Activated naive CD8-positive, alpha-beta T cell (primary cell): ENCODE results near the gene C10orf62.

Experiments
- H3K27ac Mint-ChIP-seq: one replicate; pipeline ENCODE4 v1.8.0; 2021; ENCODE audit warnings: mixed read lengths
- H3K27me3 Mint-ChIP-seq: one replicate; pipeline ENCODE4 v1.8.0; 2021; ENCODE audit warnings: mixed read lengths
- H3K36me3 Mint-ChIP-seq: one replicate; pipeline ENCODE4 v1.8.0; 2021; ENCODE audit warnings: mixed read lengths
- H3K4me1 Mint-ChIP-seq: one replicate; pipeline ENCODE4 v1.8.0; 2021; ENCODE audit warnings: low read depth, mixed read lengths
- H3K4me3 Mint-ChIP-seq: one replicate; pipeline ENCODE4 v1.8.0; 2021; ENCODE audit warnings: mild to moderate bottlenecking, mixed read lengths
- H3K9me3 Mint-ChIP-seq: one replicate; pipeline ENCODE4 v1.8.0; 2021; ENCODE audit warnings: low read depth, mixed read lengths

Gene C10orf62

GRCh38 chr10:97590748-97591495, 1.4 kb downstream of the C10orf62 start:
- Mint-ChIP-seq H3K9me3 (no peaks in the 10 kb centered on the region), H3K27ac (no peak overlapping the region), H3K36me3 (no peaks in the 10 kb centered on the region), H3K27me3 (no peaks in the 10 kb centered on the region), H3K4me3 (no peak overlapping the region), H3K4me1 (no peaks in the 10 kb centered on the region)

GRCh38 chr10:97593421-97593820, 3.9 kb downstream of the C10orf62 start:
- H3K4me3 Mint-ChIP-seq = no peak overlapping the region
- H3K9me3 Mint-ChIP-seq = no peaks in the 10 kb centered on the region
- no peaks in the 10 kb centered on the region for H3K4me1 Mint-ChIP-seq
- no peaks in the 10 kb centered on the region for H3K27me3 Mint-ChIP-seq
- H3K36me3 Mint-ChIP-seq = no peaks in the 10 kb centered on the region
- H3K27ac Mint-ChIP-seq = no peak overlapping the region

GRCh38 chr10:97596101-97597082, 6.9 kb downstream of the C10orf62 start:
- Mint-ChIP-seq H3K27me3 (no peaks in the 10 kb centered on the region), H3K4me3 (no peak overlapping the region), H3K4me1 (no peaks in the 10 kb centered on the region), H3K9me3 (no peaks in the 10 kb centered on the region), H3K27ac (no peak overlapping the region), H3K36me3 (no peaks in the 10 kb centered on the region)

GRCh38 chr10:97597778-97598177, 8.3 kb downstream of the C10orf62 start:
- Mint-ChIP-seq H3K27me3 (no peaks in the 10 kb centered on the region), H3K27ac (no peak overlapping the region), H3K36me3 (no peaks in the 10 kb centered on the region), H3K4me3 (no peak overlapping the region), H3K4me1 (no peaks in the 10 kb centered on the region), H3K9me3 (no peaks in the 10 kb centered on the region)

- H3K4me3 Mint-ChIP-seq = no peak overlapping the region
- H3K36me3 Mint-ChIP-seq = no peaks in the 10 kb centered on the region
- H3K27ac Mint-ChIP-seq = no peak overlapping the region
- H3K9me3 Mint-ChIP-seq = no peaks in the 10 kb centered on the region
- no peaks in the 10 kb centered on the region for H3K27me3 Mint-ChIP-seq
- no peaks in the 10 kb centered on the region for H3K4me1 Mint-ChIP-seq
These were observed 9.1 kb downstream of the C10orf62 start for GRCh38 chr10:97598407-97599271.

GRCh38 chr10:97599272-97599619, 9.7 kb downstream of the C10orf62 start:
- no peaks in the 10 kb centered on the region for H3K9me3 Mint-ChIP-seq
- no peaks in the 10 kb centered on the region for H3K36me3 Mint-ChIP-seq
- no peaks in the 10 kb centered on the region for H3K27me3 Mint-ChIP-seq
- no peaks in the 10 kb centered on the region for H3K4me1 Mint-ChIP-seq
- no peak overlapping the region for H3K4me3 Mint-ChIP-seq
- no peak overlapping the region for H3K27ac Mint-ChIP-seq

GRCh38 chr10:97600616-97601015, 11.1 kb downstream of the C10orf62 start:
- Mint-ChIP-seq H3K27ac (no peak overlapping the region), H3K27me3 (no peaks in the 10 kb centered on the region), H3K4me1 (no peaks in the 10 kb centered on the region), H3K4me3 (no peak overlapping the region), H3K36me3 (no peaks in the 10 kb centered on the region), H3K9me3 (no peaks in the 10 kb centered on the region)

GRCh38 chr10:97601268-97602215, 12.0 kb downstream of the C10orf62 start:
- no peaks in the 10 kb centered on the region for H3K27me3 Mint-ChIP-seq
- no peaks in the 10 kb centered on the region for H3K36me3 Mint-ChIP-seq
- no peak overlapping the region for H3K4me3 Mint-ChIP-seq
- no peak overlapping the region for H3K27ac Mint-ChIP-seq
- no peaks in the 10 kb centered on the region for H3K9me3 Mint-ChIP-seq
- H3K4me1 Mint-ChIP-seq = no peaks in the 10 kb centered on the region

- no peaks in the 10 kb centered on the region for H3K4me1 Mint-ChIP-seq
- H3K27me3 Mint-ChIP-seq = no peaks in the 10 kb centered on the region
- H3K27ac Mint-ChIP-seq = no peak overlapping the region
- H3K9me3 Mint-ChIP-seq = no peaks in the 10 kb centered on the region
- no peaks in the 10 kb centered on the region for H3K36me3 Mint-ChIP-seq
- no peak overlapping the region for H3K4me3 Mint-ChIP-seq
These were observed 17.6 kb downstream of the C10orf62 start for GRCh38 chr10:97607095-97607636.

GRCh38 chr10:97608991-97609561, 19.6 kb downstream of the C10orf62 start:
- H3K4me1 Mint-ChIP-seq = no peaks in the 10 kb centered on the region
- no peaks in the 10 kb centered on the region for H3K9me3 Mint-ChIP-seq
- no peaks in the 10 kb centered on the region for H3K27me3 Mint-ChIP-seq
- no peak overlapping the region for H3K4me3 Mint-ChIP-seq
- H3K36me3 Mint-ChIP-seq = no peaks in the 10 kb centered on the region
- no peak overlapping the region for H3K27ac Mint-ChIP-seq

GRCh38 chr10:97611473-97611872, 22.0 kb downstream of the C10orf62 start:
- no peaks in the 10 kb centered on the region for H3K4me1 Mint-ChIP-seq
- H3K36me3 Mint-ChIP-seq = no peaks in the 10 kb centered on the region
- H3K27me3 Mint-ChIP-seq = no peaks in the 10 kb centered on the region
- H3K27ac Mint-ChIP-seq = no peak overlapping the region
- H3K9me3 Mint-ChIP-seq = no peaks in the 10 kb centered on the region
- H3K4me3 Mint-ChIP-seq = no peak overlapping the region

- no peaks in the 10 kb centered on the region for H3K4me1 Mint-ChIP-seq
- H3K4me3 Mint-ChIP-seq = no peak overlapping the region
- no peaks in the 10 kb centered on the region for H3K27me3 Mint-ChIP-seq
- H3K36me3 Mint-ChIP-seq = peaks cover 2% of the 10 kb centered on the region
- H3K27ac Mint-ChIP-seq = no peak overlapping the region
- H3K9me3 Mint-ChIP-seq = no peaks in the 10 kb centered on the region
These were observed 22.9 kb downstream of the C10orf62 start for GRCh38 chr10:97612386-97612785.

- no peak overlapping the region for H3K4me3 Mint-ChIP-seq
- H3K27me3 Mint-ChIP-seq = no peaks in the 10 kb centered on the region
- no peaks in the 10 kb centered on the region for H3K9me3 Mint-ChIP-seq
- peaks cover 2% of the 10 kb centered on the region for H3K36me3 Mint-ChIP-seq
- H3K4me1 Mint-ChIP-seq = no peaks in the 10 kb centered on the region
- H3K27ac Mint-ChIP-seq = no peak overlapping the region
These were observed 28.8 kb downstream of the C10orf62 start for GRCh38 chr10:97618285-97618684.
